H1 (cell line): ENCODE results near the gene CTPS2. TPM values are rescaled to one million over a fixed set of nuclear protein-coding genes. Genes with fewer than 3 reads are reported as not detected.

Source experiments
- ASH2L ChIP-seq: fragments of 200-600, 300-600 bp; sonication (generic); IDR thresholded peaks from one replicate; pipeline ENCODE4 v1.7.1; 2017; ENCODE audit warnings: low read length
- BCL11A ChIP-seq, 2 experiments: IDR thresholded peaks; one replicate each; pipeline ENCODE4 v1.6.1; 2011; ENCODE audit warnings: low read depth in 2 of 2, low read length in 2 of 2, mild to moderate bottlenecking in 2 of 2
- CHD2 ChIP-seq: IDR thresholded peaks from 2 replicates; pipeline ENCODE4 v1.6.1; 2012; ENCODE audit warnings: low read length, improper control_type of control experiment
- CTCF ChIP-seq, 3 experiments: IDR thresholded peaks; 1 replicate in 2 of 3; 2 replicates in 1 of 3; pipeline versions ENCODE4 v1.5.1 to v1.6.1; 2011; ENCODE audit warnings: low read length in 3 of 3, mild to moderate bottlenecking in 3 of 3, inconsistent platforms in 2 of 3, low read depth in 1 of 3, moderate library complexity in 1 of 3; ENCODE audit not compliant: insufficient read depth in 1 of 3; ENCODE audit errors: control extremely low read depth in 1 of 3
- EZH2 ChIP-seq: fragments of 200-600 bp; sonication (generic); IDR thresholded peaks from 2 replicates; pipeline ENCODE4 v1.7.1; 2012; ENCODE audit warnings: low read depth, mild to moderate bottlenecking, moderate library complexity, low read length, inconsistent platforms; ENCODE audit not compliant: severe bottlenecking
- FOSL1 ChIP-seq: IDR thresholded peaks from 2 replicates; pipeline ENCODE4 v1.6.1; 2011; ENCODE audit warnings: mild to moderate bottlenecking, low read depth, low read length, moderate library complexity; ENCODE audit not compliant: insufficient read depth
- GTF2F1 ChIP-seq: IDR thresholded peaks from 2 replicates; pipeline ENCODE4 v1.6.1; 2012; ENCODE audit warnings: low read depth, low read length, improper control_type of control experiment, borderline replicate concordance
- HDAC2 ChIP-seq, 2 experiments: fragments of 300-600 bp in 1 of 2; sonication (generic) in 1 of 2; IDR thresholded peaks; 2 replicates each; pipeline ENCODE4 v1.6.1; 2011 to 2012; ENCODE audit warnings: low read depth in 2 of 2, low read length in 2 of 2, mild to moderate bottlenecking in 2 of 2, moderate library complexity in 2 of 2, borderline replicate concordance in 1 of 2, inconsistent platforms in 1 of 2
- KDM1A ChIP-seq: fragments of 200-600, 300-600 bp; sonication (generic); IDR thresholded peaks from 2 replicates; pipeline ENCODE4 v1.7.1; 2016; ENCODE audit warnings: mild to moderate bottlenecking, low read length, borderline replicate concordance
- NRF1 ChIP-seq: IDR thresholded peaks from 2 replicates; pipeline ENCODE4 v1.6.1; 2011; ENCODE audit warnings: mild to moderate bottlenecking, low read depth, low read length, improper control_type of control experiment
- RBBP5 ChIP-seq: IDR thresholded peaks from 2 replicates; pipeline ENCODE4 v1.7.1; 2012; ENCODE audit warnings: low read depth, mild to moderate bottlenecking, inconsistent platforms, low read length, moderate library complexity, borderline replicate concordance
- RFX5 ChIP-seq: IDR thresholded peaks from 2 replicates; pipeline ENCODE4 v1.6.1; 2011; ENCODE audit warnings: low read depth, low read length, improper control_type of control experiment, borderline replicate concordance
- RXRA ChIP-seq: IDR thresholded peaks from 2 replicates; pipeline ENCODE4 v1.6.1; 2011; ENCODE audit warnings: low read depth, mild to moderate bottlenecking, low read length, moderate library complexity; ENCODE audit not compliant: insufficient read depth
- SAP30 ChIP-seq: fragments of 300-600 bp; sonication (generic); IDR thresholded peaks from 2 replicates; pipeline ENCODE4 v1.7.1; 2012; ENCODE audit warnings: low read length, moderate library complexity, mild to moderate bottlenecking, inconsistent platforms; ENCODE audit not compliant: insufficient read depth, insufficient replicate concordance
- SP1 ChIP-seq: IDR thresholded peaks from 2 replicates; pipeline ENCODE4 v1.6.1; 2011; ENCODE audit warnings: low read depth, low read length
- TAF7 ChIP-seq: optimal IDR thresholded peaks from 2 replicates; pipeline ENCODE3; 2011; ENCODE audit warnings: low read depth, mild to moderate bottlenecking, inconsistent platforms, low read length, moderate library complexity, borderline replicate concordance
- TBP ChIP-seq: IDR thresholded peaks from 2 replicates; pipeline ENCODE4 v1.6.1; 2011; ENCODE audit warnings: low read depth, low read length, improper control_type of control experiment
- TCF12 ChIP-seq: IDR thresholded peaks from 2 replicates; pipeline ENCODE4 v1.6.1; 2011; ENCODE audit warnings: low read depth, mild to moderate bottlenecking, low read length
- YY1 ChIP-seq: IDR thresholded peaks from 2 replicates; pipeline ENCODE4 v1.6.1; 2011; ENCODE audit warnings: low read depth, mild to moderate bottlenecking, low read length
- polyA plus RNA-seq, 7 experiments: library from polyadenylated mRNA; depleted of rRNA in 3 of 7; stranded (reverse) in 5 of 7; unstranded in 2 of 7; fragments of >200 nt in 5 of 7; fragments of 200-250 nt in 2 of 7; gene quantifications; 1 replicate in 5 of 7; 2 replicates in 1 of 7; 4 replicates in 1 of 7; pipeline versions ENCODE4 v1.2.1 to v1.2.3, GENCODE V29; 2011 to 2013; ENCODE audit warnings: missing spikeins in 2 of 7, mixed read lengths in 2 of 7
- total RNA-seq: library from RNA; stranded (reverse); fragmentation: NEBNext Ultra II Directional; extraction: Animal tissue kit (Norgen Biotek cat#: 25700); gene quantifications from 2 replicates; pipeline ENCODE4 v1.2.1, GENCODE V29; 2021
- TF ChIP-seq, protein P1 (sequence below): IDR thresholded peaks from 2 replicates; pipeline ENCODE4 v1.6.1; 2012; ENCODE audit warnings: inconsistent platforms

CTPS2 gene
- total and polyA plus RNA-seq, 2 of the 8 experiments (the other 6 are each of a cell fraction or from before 2014, with no cell fraction given) = 17.1 to 34.0 TPM

DNA sequence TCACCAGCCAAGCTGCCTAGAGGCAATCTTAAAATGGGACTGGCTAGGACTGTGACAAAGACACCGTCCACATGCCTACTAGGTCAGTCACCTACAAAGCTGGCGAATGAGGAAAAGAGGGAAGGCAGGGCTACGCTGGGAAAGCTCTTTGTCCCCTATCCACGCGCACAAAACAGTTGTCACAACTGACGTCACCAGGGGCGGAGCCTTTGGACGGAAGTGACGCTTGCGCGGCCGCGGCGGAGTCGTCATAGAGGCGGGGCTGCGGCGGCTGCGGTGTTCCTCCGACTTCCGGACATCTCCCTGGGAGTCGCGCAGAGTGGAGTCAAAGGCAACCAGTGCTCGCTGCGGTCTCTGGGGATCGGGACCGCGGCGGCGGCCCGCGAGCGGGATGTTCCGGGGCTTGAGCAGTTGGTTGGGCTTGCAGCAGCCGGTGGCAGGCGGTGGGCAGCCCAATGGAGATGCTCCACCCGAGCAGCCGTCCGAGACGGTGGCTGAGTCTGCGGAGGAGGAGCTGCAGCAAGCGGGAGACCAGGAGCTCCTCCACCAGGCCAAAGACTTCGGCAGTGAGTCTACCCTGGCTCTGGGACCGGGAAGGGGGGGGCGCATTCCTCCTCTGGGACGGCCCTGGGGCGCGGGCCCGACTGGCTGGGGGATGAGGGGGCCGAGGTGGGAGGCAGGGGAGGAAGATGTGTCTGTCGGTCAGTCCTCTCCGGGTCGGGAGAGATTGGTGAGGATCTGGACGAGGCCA is 7.0 kb upstream of the CTPS2 start, which contains the start of gene SYAP1 (continued):
- TF ChIP-seq CTCF (IDR thresholded peaks at IDR 0.05; ENCODE audit: control extremely low read depth in 1 of 3, insufficient read depth in 1 of 3, low read depth in 1 of 3, low read length in 3 of 3) (no peak), FOSL1 (no peak), NRF1 (no peak), EZH2 (no peak), CHD2 (no peak), KDM1A (no peak), GTF2F1 (peak; percentile 72; the same call in 1 of the 2 replicates), TAF7 (peak; percentile 73), SAP30 (no peak), RFX5 (no peak), YY1 (no peak), ASH2L (peak; percentile 58), TCF12 (no peak), SP1 (peak; percentile 39; the same call in 1 of the 2 replicates), HDAC2 (IDR thresholded peaks at IDR 0.05; ENCODE audit: borderline replicate concordance in 1 of 2, low read depth in 2 of 2, low read length in 2 of 2) (no peak), RXRA (no peak), BCL11A (IDR thresholded peaks at IDR 0.05; ENCODE audit: low read depth in 2 of 2, low read length in 2 of 2) (no peak), TBP (peak; percentile 88), RBBP5 (no peak)
- TF ChIP-seq, protein P1, sequence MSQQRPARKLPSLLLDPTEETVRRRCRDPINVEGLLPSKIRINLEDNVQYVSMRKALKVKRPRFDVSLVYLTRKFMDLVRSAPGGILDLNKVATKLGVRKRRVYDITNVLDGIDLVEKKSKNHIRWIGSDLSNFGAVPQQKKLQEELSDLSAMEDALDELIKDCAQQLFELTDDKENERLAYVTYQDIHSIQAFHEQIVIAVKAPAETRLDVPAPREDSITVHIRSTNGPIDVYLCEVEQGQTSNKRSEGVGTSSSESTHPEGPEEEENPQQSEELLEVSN = no peak; the same call in 1 of the 2 replicates
